CD4-positive, alpha-beta T cell (primary cell): ENCODE data around the gene SEPTIN7. TPM values are rescaled to one million over a fixed set of nuclear protein-coding genes. Genes with fewer than 3 reads are reported as not detected.
A peak's percentile ranks its signal among the peaks of the same experiment; 100 is the strongest.

Source experiments
- ATAC-seq: fragments of 200-7000 bp; cut with Tn5 transposase; one replicate; pipeline ENCODE4 v1.10.0; 2022; ENCODE audit warnings: mild to moderate bottlenecking; ENCODE audit not compliant: poor library complexity
- CTCF ChIA-PET: fragments of 350-600 bp; sonication (Branson Sonifier 250); formaldehyde crosslinking; loops from one replicate; lab custom pipeline; 2021; ENCODE audit warnings: antibody characterized with exemption, inconsistent platforms; lab: Charles Lee
- POLR2A ChIA-PET: fragments of 350-600 bp; sonication (Branson Sonifier 250); formaldehyde crosslinking; loops from one replicate; lab custom pipeline; 2021; ENCODE audit warnings: antibody characterized with exemption, inconsistent platforms; lab: Charles Lee
- DNase-seq, 14 experiments: peaks; one replicate each; pipeline ENCODE4 v3.0.0-alpha.2; 2013 to 2020; ENCODE audit warnings: mixed read lengths in 2 of 14
- H3K27ac ChIP-seq, 2 donors: one replicate each; pipeline versions ENCODE4 v1.5.1 to v1.7.0; 2013; ENCODE audit warnings: low read length in 2 of 2, low read depth in 1 of 2, mild to moderate bottlenecking in 1 of 2
- H3K27me3 ChIP-seq, 2 experiments: 1 replicate in 1 of 2; 2 replicates in 1 of 2; pipeline versions ENCODE4 v1.6.1 to v1.7.0; 2013; ENCODE audit warnings: low read length in 2 of 2, control low read depth in 1 of 2, mild to moderate bottlenecking in 1 of 2, moderate library complexity in 1 of 2; ENCODE audit not compliant: insufficient read depth in 2 of 2, control insufficient read depth in 1 of 2
- H3K36me3 ChIP-seq: one replicate; pipeline ENCODE4 v1.6.1; 2013; ENCODE audit warnings: low read length, control low read depth; ENCODE audit not compliant: insufficient read depth
- H3K4me1 ChIP-seq: one replicate; pipeline ENCODE4 v1.6.1; 2013; ENCODE audit warnings: low read length, control low read depth; ENCODE audit not compliant: insufficient read depth
- H3K4me3 ChIP-seq: one replicate; pipeline ENCODE4 v1.5.1; 2013; ENCODE audit warnings: mild to moderate bottlenecking, low read length, moderate library complexity
- H3K9me3 ChIP-seq, 2 experiments: 1 replicate in 1 of 2; 2 replicates in 1 of 2; pipeline versions ENCODE4 v1.6.1 to v1.7.0; 2013; ENCODE audit warnings: low read length in 2 of 2, mild to moderate bottlenecking in 2 of 2, control low read depth in 1 of 2, moderate library complexity in 1 of 2; ENCODE audit not compliant: control insufficient read depth in 1 of 2, insufficient read depth in 1 of 2
- H3K27ac Mint-ChIP-seq: one replicate; pipeline ENCODE4 v1.8.0; 2020; ENCODE audit warnings: mixed read lengths
- H3K27me3 Mint-ChIP-seq: one replicate; pipeline ENCODE4 v1.8.0; 2021; ENCODE audit warnings: mixed read lengths
- H3K36me3 Mint-ChIP-seq: one replicate; pipeline ENCODE4 v1.8.0; 2021; ENCODE audit warnings: low read depth, mixed read lengths
- H3K4me1 Mint-ChIP-seq: one replicate; pipeline ENCODE4 v1.8.0; 2021; ENCODE audit warnings: low read depth, mixed read lengths
- H3K4me3 Mint-ChIP-seq: one replicate; pipeline ENCODE4 v1.8.0; 2020; ENCODE audit warnings: mild to moderate bottlenecking, mixed read lengths
- H3K9me3 Mint-ChIP-seq: one replicate; pipeline ENCODE4 v1.8.0; 2020; ENCODE audit warnings: mixed read lengths
- CTCF ChIP-seq: fragments of 200-600 bp; IDR thresholded peaks from one replicate; pipeline ENCODE4 v1.8.0; 2022; ENCODE audit warnings: antibody characterized with exemption, mild to moderate bottlenecking
- intact Hi-C, 2 experiments: fragments of 100-400 bp; cut with DNase I in 1 of 2; cut with micrococcal nuclease in 1 of 2; formaldehyde crosslinking; loops; one replicate each; pipeline versions ENCODE4 v1.15.1 to v1.9.0; 2023 to 2025; cut with DNase I, micrococcal nuclease
- total RNA-seq, 174 experiments: library from RNA in 2 of 174; stranded (reverse) in 2 of 174; gene quantifications; one replicate each; pipeline ENCODE4 v1.2.3 and lab custom pipeline; 2021 to 2026

Gene SEPTIN7
- total RNA-seq, 2 experiments from 2014 or later, result 185 to 186 TPM

- H3K27ac Mint-ChIP-seq, result no peak overlapping the region
- no peaks in the 10 kb centered on the region for H3K27me3 Mint-ChIP-seq
- POLR2A ChIA-PET, result no interaction called here
- Histone ChIP-seq H3K36me3 (no peaks in the 10 kb centered on the region), H3K4me3 (no peak overlapping the region), H3K27me3 (no peaks in the 10 kb centered on the region), H3K9me3 (no peaks in the 10 kb centered on the region), H3K4me1 (no peaks in the 10 kb centered on the region), H3K27ac (no peak overlapping the region)
- CTCF ChIA-PET, result no interaction called here
- H3K4me1 Mint-ChIP-seq, result peaks cover 16% of the 10 kb centered on the region
- no peak for TF ChIP-seq CTCF
- no peak for ATAC-seq
- H3K36me3 Mint-ChIP-seq, result no peaks in the 10 kb centered on the region
- no peak overlapping the region for H3K4me3 Mint-ChIP-seq
- intact Hi-C loops, result no loop called here
- H3K9me3 Mint-ChIP-seq, result no peaks in the 10 kb centered on the region
- DNase-seq, result peak in 4 of 14 experiments; percentile 7 to 44 (median 24)
These were observed 42.4 kb upstream of the SEPTIN7 start for GRCh38 chr7:35758421-35758820.

GRCh38 chr7:35760143-35760745 is 40.6 kb upstream of the SEPTIN7 start:
- POLR2A ChIA-PET, result no interaction called here
- H3K27me3 Mint-ChIP-seq, result no peaks in the 10 kb centered on the region

GRCh38 chr7:35761871-35762677 is 38.8 kb upstream of the SEPTIN7 start:
- POLR2A ChIA-PET, result interaction anchor here (0.7 to 1.4 kb wide), 2 partner anchors 39 kb away, joined by 3 read pairs; partner anchors contain the start of gene SEPTIN7

More at GRCh38 chr7:35760143-35760745, 40.6 kb upstream of the SEPTIN7 start:
- no peak overlapping the region for H3K4me3 Mint-ChIP-seq
- H3K36me3 Mint-ChIP-seq, result no peaks in the 10 kb centered on the region
- no peak overlapping the region for H3K27ac ChIP-seq
- no peaks in the 10 kb centered on the region for H3K9me3 ChIP-seq
- H3K27me3 ChIP-seq, result no peaks in the 10 kb centered on the region
- no peak overlapping the region for H3K27ac Mint-ChIP-seq
- ATAC-seq, result no peak
- H3K4me1 Mint-ChIP-seq, result peaks cover 16% of the 10 kb centered on the region
- H3K4me1 ChIP-seq, result no peaks in the 10 kb centered on the region
- TF ChIP-seq CTCF, result no peak
- H3K9me3 Mint-ChIP-seq, result no peaks in the 10 kb centered on the region
- no peak for DNase-seq
- intact Hi-C loops, result no loop called here
- CTCF ChIA-PET, result no interaction called here
- H3K4me3 ChIP-seq, result no peak overlapping the region
- H3K36me3 ChIP-seq, result no peaks in the 10 kb centered on the region

More at GRCh38 chr7:35761871-35762677, 38.8 kb upstream of the SEPTIN7 start:
- H3K4me3 ChIP-seq, result no peak overlapping the region
- TF ChIP-seq CTCF, result no peak
- no peaks in the 10 kb centered on the region for H3K9me3 Mint-ChIP-seq
- ATAC-seq (no peak), DNase-seq (no peak)
- peaks cover 16% of the 10 kb centered on the region for H3K4me1 Mint-ChIP-seq
- H3K27ac ChIP-seq, result no peak overlapping the region
- H3K27ac Mint-ChIP-seq, result no peak overlapping the region
- H3K4me3 Mint-ChIP-seq, result no peak overlapping the region
- H3K27me3 ChIP-seq, result no peaks in the 10 kb centered on the region
- no peaks in the 10 kb centered on the region for H3K27me3 Mint-ChIP-seq
- intact Hi-C loops, result no loop called here
- no peaks in the 10 kb centered on the region for H3K9me3 ChIP-seq
- CTCF ChIA-PET, result no interaction called here
- no peaks in the 10 kb centered on the region for H3K36me3 Mint-ChIP-seq
- no peaks in the 10 kb centered on the region for H3K4me1 ChIP-seq
- no peaks in the 10 kb centered on the region for H3K36me3 ChIP-seq
